ENCODE measurements around the gene COG2. TPM values are rescaled to one million over a fixed set of nuclear protein-coding genes. Genes with fewer than 3 reads are reported as not detected.

Gene COG2
- total and polyA plus RNA-seq, 2 of the 13 experiments (the other 11 are each of a cell fraction or from before 2014, with no cell fraction given) = 16.8 to 36.3 TPM

- no peak for TF ChIP-seq TIGD3 (CRISPR knock-in tag; IDR thresholded peaks at IDR 0.05; ENCODE audit: borderline replicate concordance)
- TF ChIP-seq HNF1A (IDR thresholded peaks at IDR 0.05; ENCODE audit: low read depth) = no peak
- peak; percentile 89 for TF ChIP-seq HNF1A (CRISPR knock-in tag; IDR thresholded peaks at IDR 0.05; ENCODE audit: borderline replicate concordance)
- TF ChIP-seq KMT2B (CRISPR knock-in tag; IDR thresholded peaks at IDR 0.05) = peak; percentile 46; the same call in 1 of the 2 replicates
- peak; percentile 45; the same call in 1 of the 2 replicates for TF ChIP-seq ARID3A (IDR thresholded peaks at IDR 0.05; ENCODE audit: low read depth, low read length)
- TF ChIP-seq ZBTB44 (CRISPR knock-in tag; IDR thresholded peaks at IDR 0.05) = no peak
- TF ChIP-seq ZMYM3 (CRISPR knock-in tag; IDR thresholded peaks at IDR 0.05) = peak; percentile 85
- TF ChIP-seq FUBP1 (CRISPR knock-in tag; IDR thresholded peaks at IDR 0.05; ENCODE audit: borderline replicate concordance) = no peak
- TF ChIP-seq YEATS4 (CRISPR knock-in tag; IDR thresholded peaks at IDR 0.05; ENCODE audit: borderline replicate concordance) = 0 out of 2 replicates have a peak, but pooled peaks have one; percentile 17
- TF ChIP-seq TRAFD1 (CRISPR knock-in tag; IDR thresholded peaks at IDR 0.05; ENCODE audit: borderline replicate concordance) = no peak
- no peak for TF ChIP-seq ZSCAN31 (CRISPR knock-in tag; IDR thresholded peaks at IDR 0.05; ENCODE audit: low read depth)
- TF ChIP-seq RNF219 (CRISPR knock-in tag; IDR thresholded peaks at IDR 0.05) = no peak
- no peak for TF ChIP-seq NPAS2 (CRISPR knock-in tag; IDR thresholded peaks at IDR 0.05; ENCODE audit: borderline replicate concordance)
Observed at GRCh38 chr1:230639714-230640209, 2.5 kb upstream of the COG2 start (continued).
